WTC11 (cell line): Measurements from ENCODE around the gene GPR151. TPM values are rescaled to one million over a fixed set of nuclear protein-coding genes. Genes with fewer than 3 reads are reported as not detected.

Experiments used
- ATAC-seq: fragments of 200-7000 bp; cut with Tn5 transposase; 2 replicates; pipeline ENCODE4 v1.10.0; 2021; ENCODE audit warnings: mild to moderate bottlenecking, moderate library complexity
- CTCF ChIA-PET: fragments of 300-600 bp; sonication (Branson Sonifier 250); formaldehyde crosslinking; loops from one replicate; lab custom pipeline; 2021; ENCODE audit warnings: antibody characterized with exemption; lab: Charles Lee
- POLR2A ChIA-PET: fragments of 350-600 bp; sonication (Branson Sonifier 250); formaldehyde crosslinking; loops from one replicate; lab custom pipeline; 2021; ENCODE audit warnings: antibody characterized with exemption; lab: Charles Lee
- DNase-seq: peaks from one replicate; pipeline ENCODE4 v3.0.0; 2021; ENCODE audit warnings: low spot score
- H3K27ac Mint-ChIP-seq: 2 replicates; pipeline ENCODE4 v1.8.0; 2021; ENCODE audit warnings: mixed read lengths
- H3K27me3 Mint-ChIP-seq: 2 replicates; pipeline ENCODE4 v1.8.0; 2021; ENCODE audit warnings: low read depth, mild to moderate bottlenecking, moderate library complexity, mixed read lengths
- H3K36me3 Mint-ChIP-seq: 2 replicates; pipeline ENCODE4 v1.8.0; 2021; ENCODE audit warnings: mixed read lengths
- H3K4me1 Mint-ChIP-seq: 2 replicates; pipeline ENCODE4 v1.8.0; 2022; ENCODE audit warnings: mixed read lengths
- H3K4me3 Mint-ChIP-seq: 2 replicates; pipeline ENCODE4 v1.8.0; 2021; ENCODE audit warnings: mild to moderate bottlenecking, moderate library complexity, mixed read lengths
- H3K9me3 Mint-ChIP-seq: 2 replicates; pipeline ENCODE4 v1.8.0; 2021; ENCODE audit warnings: mixed read lengths
- ATF1 ChIP-seq: sonication (generic); formaldehyde crosslinking; IDR thresholded peaks from 2 replicates; pipeline ENCODE4 v1.8.1; 2023; ENCODE audit warnings: mild to moderate bottlenecking, moderate library complexity, missing genetic modification reagents
- E2F4 ChIP-seq: sonication (generic); formaldehyde crosslinking; IDR thresholded peaks from 2 replicates; pipeline ENCODE4 v1.8.1; 2022; ENCODE audit warnings: low read depth, mild to moderate bottlenecking, moderate library complexity, missing genetic modification reagents, borderline replicate concordance
- ETV6 ChIP-seq: sonication (generic); formaldehyde crosslinking; IDR thresholded peaks from 2 replicates; pipeline ENCODE4 v1.8.1; 2022; ENCODE audit warnings: mild to moderate bottlenecking, missing genetic modification reagents
- FOXP4 ChIP-seq: sonication (generic); formaldehyde crosslinking; IDR thresholded peaks from 2 replicates; pipeline ENCODE4 v1.8.0; 2022; ENCODE audit warnings: mild to moderate bottlenecking, missing genetic modification reagents
- HMGA2 ChIP-seq: fragments of 250-450 bp; sonication (Bioruptor Pico); IDR thresholded peaks from 2 replicates; pipeline ENCODE4 v1.4.0; 2021; ENCODE audit warnings: mild to moderate bottlenecking, moderate library complexity
- JAZF1 ChIP-seq: fragments of 250-450 bp; sonication (Bioruptor Pico); IDR thresholded peaks from 2 replicates; pipeline ENCODE4 v1.9.0; 2021; ENCODE audit warnings: moderate library complexity, mild to moderate bottlenecking, inconsistent platforms
- NFE2L1 ChIP-seq: sonication (generic); formaldehyde crosslinking; IDR thresholded peaks from 2 replicates; pipeline ENCODE4 v1.8.1; 2023; ENCODE audit warnings: missing genetic modification reagents
- NFYB ChIP-seq: sonication (generic); formaldehyde crosslinking; conservative IDR thresholded peaks from 2 replicates; pipeline ENCODE4 v1.8.0; 2022; ENCODE audit warnings: low read depth, missing genetic modification reagents
- NR1H2 ChIP-seq: sonication (generic); formaldehyde crosslinking; IDR thresholded peaks from 2 replicates; pipeline ENCODE4 v1.9.0; 2021; ENCODE audit warnings: mild to moderate bottlenecking, moderate library complexity, missing genetic modification reagents
- RELA ChIP-seq: sonication (generic); formaldehyde crosslinking; IDR thresholded peaks from 2 replicates; pipeline ENCODE4 v1.8.1; 2022; ENCODE audit warnings: missing genetic modification reagents, mild to moderate bottlenecking, borderline replicate concordance
- SMAD4 ChIP-seq: sonication (generic); formaldehyde crosslinking; IDR thresholded peaks from 2 replicates; pipeline ENCODE4 v1.8.0; 2022; ENCODE audit warnings: mild to moderate bottlenecking, missing genetic modification reagents
- TEAD1 ChIP-seq: sonication (generic); formaldehyde crosslinking; IDR thresholded peaks from 2 replicates; pipeline ENCODE4 v1.8.0; 2022; ENCODE audit warnings: mild to moderate bottlenecking, missing genetic modification reagents
- USF1 ChIP-seq: sonication (generic); formaldehyde crosslinking; IDR thresholded peaks from 2 replicates; pipeline ENCODE4 v1.8.0; 2022; ENCODE audit warnings: mild to moderate bottlenecking, missing genetic modification reagents
- ZBTB21 ChIP-seq: sonication (generic); formaldehyde crosslinking; IDR thresholded peaks from 2 replicates; pipeline ENCODE4 v1.8.1; 2023; ENCODE audit warnings: mild to moderate bottlenecking, missing genetic modification reagents, borderline replicate concordance
- ZNF138 ChIP-seq: sonication (generic); formaldehyde crosslinking; conservative IDR thresholded peaks from 2 replicates; pipeline ENCODE4 v1.8.1; 2022; ENCODE audit warnings: mild to moderate bottlenecking, moderate library complexity, missing genetic modification reagents
- ZNF219 ChIP-seq: sonication (generic); formaldehyde crosslinking; IDR thresholded peaks from 2 replicates; pipeline ENCODE4 v1.8.0; 2023; ENCODE audit warnings: missing genetic modification reagents, mild to moderate bottlenecking, borderline replicate concordance
- ZNF317 ChIP-seq: sonication (generic); formaldehyde crosslinking; IDR thresholded peaks from 2 replicates; pipeline ENCODE4 v1.8.1; 2023; ENCODE audit warnings: low read depth, mild to moderate bottlenecking, moderate library complexity, missing genetic modification reagents, borderline replicate concordance
- ZNF396 ChIP-seq: fragments of 250-450 bp; sonication (Bioruptor Pico); IDR thresholded peaks from 2 replicates; pipeline ENCODE4 v1.8.0; 2021; ENCODE audit warnings: mild to moderate bottlenecking, moderate library complexity, borderline replicate concordance
- ZNF425 ChIP-seq: fragments of 250-450 bp; sonication (Bioruptor Pico); conservative IDR thresholded peaks from 2 replicates; pipeline ENCODE4 v1.9.0; 2021; ENCODE audit warnings: mild to moderate bottlenecking
- ZNF671 ChIP-seq: fragments of 250-450 bp; sonication (Bioruptor Pico); IDR thresholded peaks from 2 replicates; pipeline ENCODE4 v1.8.0; 2021; ENCODE audit warnings: mild to moderate bottlenecking
- ZSCAN18 ChIP-seq: fragments of 250-450 bp; sonication (Bioruptor Pico); IDR thresholded peaks from 2 replicates; pipeline ENCODE4 v2.1.2; 2022; ENCODE audit warnings: mild to moderate bottlenecking, moderate library complexity
- total RNA-seq: library from RNA; stranded (reverse); gene quantifications from 3 replicates; pipeline ENCODE4 v1.2.3, GENCODE V29; 2021

GPR151 gene
- total RNA-seq, 1 experiment from 2014 or later: not detected

- TF ChIP-seq ZNF138 (no peak), SMAD4 (CRISPR knock-in tag) (no peak), ZBTB21 (no peak), ZNF671 (CRISPR knock-in tag) (no peak), ATF1 (CRISPR knock-in tag) (no peak), ZSCAN18 (CRISPR knock-in tag) (no peak), E2F4 (no peak), NFE2L1 (CRISPR knock-in tag) (no peak), NR1H2 (no peak), ZNF425 (CRISPR knock-in tag) (no peak)
Measured at GRCh38 chr5:146510559-146511125, 5.3 kb downstream of the GPR151 start (continued).

- Mint-ChIP-seq H3K36me3 (peaks cover 65% of the 10 kb centered on the region), H3K27ac (no peak overlapping the region), H3K9me3 (no peaks in the 10 kb centered on the region), H3K4me3 (no peak overlapping the region), H3K4me1 (no peaks in the 10 kb centered on the region), H3K27me3 (no peaks in the 10 kb centered on the region)
- ATAC-seq: no peak
- POLR2A ChIA-PET: no interaction called here
- no peak for DNase-seq
- TF ChIP-seq FOXP4 (CRISPR knock-in tag): no peak
- no peak for TF ChIP-seq ETV6
- no peak for TF ChIP-seq TEAD1 (CRISPR knock-in tag)
- no peak for TF ChIP-seq NFYB (CRISPR knock-in tag)
- TF ChIP-seq RELA: no peak
- TF ChIP-seq ZNF219 (CRISPR knock-in tag): no peak
- TF ChIP-seq JAZF1 (CRISPR knock-in tag): no peak
- TF ChIP-seq HMGA2 (CRISPR knock-in tag): no peak
- TF ChIP-seq NR1H2: no peak
- no peak for TF ChIP-seq ZNF138
- TF ChIP-seq USF1 (CRISPR knock-in tag): no peak
- TF ChIP-seq ZNF396 (CRISPR knock-in tag): no peak
- no peak for TF ChIP-seq ZNF317 (CRISPR knock-in tag)
- CTCF ChIA-PET: no interaction called here
Measured at GRCh38 chr5:146507428-146507827, 8.6 kb downstream of the GPR151 start.
